Measurements from ENCODE around the gene ASCL1.
A peak's percentile ranks its signal among the peaks of the same experiment; 100 is the strongest.

Gene ASCL1

GRCh38 chr12:102957339-102958050 is at the start of gene ASCL1:
ASCL1 (plus strand) TSS chr12:102957674; CDS start chr12:102958245, 571 bp downstream.
- DNase-seq (ENCODE audit: low spot score): no peak

- DNase-seq (ENCODE audit: low spot score): no peak
Observed at GRCh38 chr12:102907918-102908317, 49.6 kb upstream of the ASCL1 start.

GRCh38 chr12:102910137-102910536 is 47.3 kb upstream of the ASCL1 start:
- DNase-seq (ENCODE audit: low spot score): no peak

- DNase-seq (ENCODE audit: low spot score): no peak
Observed at GRCh38 chr12:102910792-102911191, 46.7 kb upstream of the ASCL1 start.

GRCh38 chr12:102911320-102911719 is 46.2 kb upstream of the ASCL1 start:
- no peak for DNase-seq (ENCODE audit: low spot score)

GRCh38 chr12:102912258-102912657 is 45.2 kb upstream of the ASCL1 start:
- no peak for DNase-seq (ENCODE audit: low spot score)

- DNase-seq (ENCODE audit: low spot score): no peak
Observed at GRCh38 chr12:102913453-102914226, 43.8 kb upstream of the ASCL1 start.

GRCh38 chr12:102916252-102917025 is 41.0 kb upstream of the ASCL1 start:
- DNase-seq (ENCODE audit: low spot score): no peak

GRCh38 chr12:102917026-102917787 is 40.3 kb upstream of the ASCL1 start, which contains the start of gene PAH:
PAH (minus strand) TSS chr12:102917244; CDS start chr12:102917130, 114 bp downstream.
- DNase-seq (ENCODE audit: low spot score): no peak

GRCh38 chr12:102918840-102919239 is 38.6 kb upstream of the ASCL1 start:
- no peak for DNase-seq (ENCODE audit: low spot score)

- no peak for DNase-seq (ENCODE audit: low spot score)
Observed at GRCh38 chr12:102920271-102920670, 37.2 kb upstream of the ASCL1 start.

GRCh38 chr12:102921240-102921639 is 36.2 kb upstream of the ASCL1 start:
- no peak for DNase-seq (ENCODE audit: low spot score)

- DNase-seq (ENCODE audit: low spot score): no peak
Observed at GRCh38 chr12:102927220-102927619, 30.3 kb upstream of the ASCL1 start.

- no peak for DNase-seq (ENCODE audit: low spot score)
Observed at GRCh38 chr12:102933168-102933567, 24.3 kb upstream of the ASCL1 start.

GRCh38 chr12:102939059-102939458 is 18.4 kb upstream of the ASCL1 start:
- no peak for DNase-seq (ENCODE audit: low spot score)

GRCh38 chr12:102939670-102940222 is 17.7 kb upstream of the ASCL1 start:
- no peak for DNase-seq (ENCODE audit: low spot score)

GRCh38 chr12:102946042-102946441 is 11.4 kb upstream of the ASCL1 start:
- no peak for DNase-seq (ENCODE audit: low spot score)

- peak; percentile 54 for DNase-seq (ENCODE audit: low spot score)
Observed at GRCh38 chr12:102948941-102949352, 8.5 kb upstream of the ASCL1 start.

- no peak for DNase-seq (ENCODE audit: low spot score)
Observed at GRCh38 chr12:102950107-102950949, 7.1 kb upstream of the ASCL1 start.

- no peak for DNase-seq (ENCODE audit: low spot score)
Observed at GRCh38 chr12:102950950-102951619, 6.4 kb upstream of the ASCL1 start.
